A172 (cell line): ENCODE data around the gene ZBTB2. TPM values are rescaled to one million over a fixed set of nuclear protein-coding genes. Genes with fewer than 3 reads are reported as not detected.
"Not testable (repeated sequence)": the region's sequence is repeated elsewhere in the genome, so short reads cannot be mapped to it uniquely, and the experiment has no call there.

ENCODE experiments used
- DNase-seq: peaks from one replicate; pipeline ENCODE4 v3.0.0-alpha.2; 2015; ENCODE audit warnings: low spot score
- total RNA-seq: library from RNA; depleted of rRNA; stranded (reverse); fragments of >200 nt; shearing (Covaris generic); gene quantifications from 2 replicates; pipeline ENCODE4 v1.2.3, GENCODE V29; 2014; rRNA removed

ZBTB2 gene
- total RNA-seq, 1 experiment from 2014 or later = 10.4 TPM

DNA sequence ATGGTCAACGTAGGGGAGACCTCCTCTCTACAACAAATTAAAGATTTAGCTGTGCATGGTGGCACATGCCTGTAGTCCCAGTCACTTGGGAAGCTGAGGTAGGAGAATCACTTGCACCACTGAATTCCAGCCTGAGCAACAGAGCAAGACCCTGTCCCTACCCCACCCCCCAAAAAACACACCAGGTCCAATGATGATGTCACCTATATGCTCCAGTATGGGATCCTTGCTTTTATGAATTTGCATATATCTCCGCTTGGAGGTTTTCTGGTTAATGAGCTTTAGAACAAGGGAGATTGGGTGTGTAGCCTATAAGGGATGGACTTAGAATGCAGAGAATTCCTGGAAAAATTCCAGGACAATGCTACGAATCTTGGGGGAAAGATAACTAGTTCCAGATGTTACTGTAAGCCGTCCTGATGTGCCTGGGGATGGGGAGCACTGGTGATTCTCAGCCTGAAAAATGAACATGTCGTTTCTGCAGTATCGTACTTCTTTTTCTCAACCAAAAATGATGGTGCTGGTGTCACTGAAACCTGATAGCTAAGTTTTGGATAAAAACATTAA lies 61.1 kb downstream of the ZBTB2 start:
- peak; percentile 34 for DNase-seq

DNA sequence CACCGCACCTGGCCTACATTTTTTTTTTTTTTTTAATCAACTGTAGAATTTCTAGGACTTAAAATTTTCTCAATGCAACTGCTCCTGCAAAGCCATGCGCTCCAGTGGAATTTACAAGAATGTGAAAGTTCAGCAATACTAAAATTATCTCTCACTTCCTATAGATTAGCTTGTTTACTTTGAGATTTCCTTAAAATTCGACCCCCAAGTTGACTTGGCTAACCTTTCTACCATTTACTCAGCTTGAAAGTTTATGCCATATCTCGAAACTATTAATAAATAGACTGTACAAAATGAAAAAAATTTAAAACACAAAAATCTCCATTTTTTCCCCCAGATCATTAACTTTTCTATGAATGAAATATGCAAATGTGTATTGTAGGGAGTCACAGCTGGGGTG lies 64.3 kb downstream of the ZBTB2 start:
- no peak for DNase-seq

DNA sequence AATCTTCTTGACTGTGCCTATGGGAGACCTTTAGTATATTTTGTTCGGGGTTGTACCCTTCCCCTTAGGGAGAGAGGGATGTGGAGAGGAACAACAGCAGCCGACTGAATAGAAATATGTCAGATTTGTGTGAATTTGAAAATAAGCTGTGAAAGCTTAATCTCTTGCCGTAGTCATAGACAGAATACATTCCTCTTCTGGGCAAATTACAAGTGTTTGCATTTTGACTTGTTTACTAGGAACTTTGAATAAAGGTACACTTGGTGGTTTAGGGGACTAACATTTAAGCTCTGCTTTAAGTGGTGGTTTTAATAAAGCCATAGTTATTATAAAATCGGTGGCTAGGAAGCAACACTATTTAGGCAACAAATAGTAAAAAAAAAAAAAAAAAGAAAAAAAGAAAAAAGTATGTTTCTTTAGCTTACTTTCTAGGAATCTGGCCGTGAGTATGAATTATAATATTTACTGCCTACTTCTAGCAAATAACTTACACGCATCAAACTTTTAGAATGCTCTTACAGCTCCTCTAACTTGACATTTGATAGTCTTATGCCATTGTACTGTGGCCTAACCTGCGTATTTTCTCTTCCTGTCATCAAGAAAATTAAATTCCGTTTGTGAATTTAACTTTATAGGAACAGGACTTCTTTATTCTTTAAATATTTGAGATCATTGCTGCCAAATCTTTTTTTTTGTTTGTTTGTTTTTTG lies 65.1 kb downstream of the ZBTB2 start:
- DNase-seq = no peak

DNA sequence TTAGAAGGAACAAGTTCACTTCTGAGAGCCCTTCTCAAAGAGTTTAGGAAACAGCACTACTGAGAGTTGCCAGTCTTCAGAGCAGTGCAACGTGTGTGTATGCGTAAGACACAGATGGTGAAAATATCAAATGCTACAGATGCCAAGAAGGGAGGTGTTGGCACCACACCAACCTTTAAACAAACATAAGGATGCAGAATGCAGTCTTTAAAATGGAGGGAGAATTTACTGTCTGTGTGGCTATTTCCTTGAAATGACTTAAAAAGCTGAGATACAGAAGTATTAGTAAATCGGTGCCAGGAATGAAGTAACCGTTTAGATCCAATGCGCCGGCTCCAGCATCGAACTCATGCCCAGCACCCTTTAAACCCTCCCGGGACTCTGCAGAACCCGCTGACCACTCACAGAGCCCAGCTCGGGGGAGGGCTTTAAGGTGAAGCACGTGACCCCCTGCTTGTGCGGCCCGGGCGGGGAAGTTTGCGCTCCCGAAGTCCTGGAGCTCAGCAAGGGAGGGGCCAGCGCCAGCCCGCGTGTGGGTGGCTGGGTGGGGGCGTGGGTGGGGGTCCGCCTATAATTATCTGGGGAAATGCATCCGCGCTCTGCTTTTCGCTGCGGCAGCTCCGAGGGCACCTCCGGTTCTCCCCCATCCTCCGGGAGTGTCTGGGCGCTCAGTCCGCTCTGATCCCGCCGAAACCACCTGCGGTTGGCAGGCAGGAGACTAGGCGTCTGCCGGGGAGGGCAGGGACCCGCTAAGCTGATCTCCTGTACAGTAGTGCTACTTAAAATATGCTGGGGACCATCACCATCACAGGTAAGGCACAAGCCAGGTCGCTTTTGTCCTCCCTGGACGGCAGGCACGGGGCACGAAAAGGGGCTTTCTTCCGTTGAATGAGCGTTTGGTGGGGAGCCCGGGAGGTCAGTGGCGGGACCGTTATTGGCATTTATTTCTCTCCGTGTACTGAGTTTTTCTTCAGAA lies 66.0 kb downstream of the ZBTB2 start:
- DNase-seq = peak; percentile 66

DNA sequence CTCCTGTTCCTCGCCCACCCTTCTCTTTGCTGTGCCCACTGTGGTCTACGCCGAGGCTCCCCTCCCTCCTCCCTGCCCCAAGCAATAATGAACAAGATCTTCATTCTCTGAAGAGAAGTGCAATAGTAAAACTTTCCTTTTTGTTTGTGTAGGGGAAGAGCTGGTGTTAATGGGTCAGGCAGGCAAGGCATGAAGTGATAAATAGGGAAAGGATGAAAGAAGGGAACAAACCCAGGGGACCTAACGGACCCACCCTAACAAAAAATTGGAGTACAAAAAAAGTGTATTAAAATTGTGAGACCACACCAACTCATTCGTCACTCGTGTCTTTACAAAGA lies 66.9 kb downstream of the ZBTB2 start:
- DNase-seq = no peak

DNA sequence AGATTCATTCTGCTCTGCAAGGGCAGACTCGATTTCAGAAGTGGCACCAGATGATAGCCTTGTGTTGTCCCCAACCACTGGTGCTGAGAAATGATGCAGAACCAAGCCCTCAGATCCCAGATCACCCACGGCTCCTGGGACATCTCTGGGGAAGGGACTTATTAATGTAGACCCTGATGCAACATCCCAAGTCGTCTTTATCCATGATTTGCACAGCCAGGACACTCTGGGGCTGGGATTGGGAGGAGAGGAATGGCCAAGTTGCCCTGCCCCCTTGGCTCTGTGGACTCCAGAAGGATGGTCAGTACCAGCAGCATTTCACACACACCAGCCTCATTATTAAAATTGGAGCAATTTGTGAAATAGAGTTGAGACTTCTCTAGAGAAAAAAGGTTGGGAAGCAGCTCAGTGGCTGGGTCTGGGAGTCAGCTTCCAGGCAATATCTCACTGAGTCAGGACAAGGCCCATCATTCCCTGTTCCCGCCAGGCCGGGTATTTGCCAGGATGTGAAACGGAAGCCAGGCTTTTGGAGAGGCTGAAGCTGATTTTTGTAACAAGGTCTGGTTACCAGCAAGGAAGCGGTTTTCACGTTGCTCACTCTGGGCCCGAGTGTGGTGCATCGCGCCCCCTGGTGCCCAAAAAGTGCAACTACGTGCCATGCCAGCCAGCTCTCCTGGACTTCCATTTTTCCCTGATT lies 67.4 kb downstream of the ZBTB2 start:
- DNase-seq = peak; percentile 85

DNA sequence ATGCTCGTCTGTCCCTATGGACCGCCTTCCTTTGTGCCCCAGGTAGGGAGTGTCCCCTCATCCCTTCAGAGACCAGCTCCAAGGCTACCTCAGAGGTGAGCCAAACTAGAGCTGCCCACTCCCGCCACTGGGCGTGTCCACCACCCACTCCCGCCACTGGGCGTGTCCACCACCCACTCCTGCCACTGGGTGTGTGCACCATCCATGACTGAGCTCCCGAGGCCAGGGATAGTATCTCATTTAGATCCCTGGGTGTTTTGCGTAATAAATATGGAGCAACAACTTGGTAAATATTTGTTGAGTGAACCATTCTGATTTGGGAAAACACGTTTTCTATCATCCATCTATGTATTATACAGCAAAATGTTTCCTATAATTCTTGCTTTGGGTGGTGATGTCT lies 68.8 kb downstream of the ZBTB2 start:
- no peak for DNase-seq

DNA sequence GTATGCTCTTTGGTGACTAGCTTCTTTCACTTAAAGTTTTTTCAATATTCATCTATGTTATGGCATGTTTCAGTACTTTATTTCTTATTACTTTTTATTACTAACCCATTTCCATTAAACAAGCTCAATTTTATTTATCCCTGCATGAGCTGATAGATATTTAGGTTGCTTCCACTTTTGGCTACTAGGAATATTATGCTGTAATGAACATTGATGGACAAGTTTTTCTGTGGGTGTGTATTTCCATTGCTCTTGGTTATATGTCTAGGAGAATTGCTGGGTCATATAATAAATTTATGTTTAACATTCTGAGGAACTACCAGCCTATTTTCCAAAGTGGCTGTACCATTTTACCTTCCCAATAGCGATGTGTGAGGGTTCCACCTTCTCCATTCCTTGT lies 69.9 kb downstream of the ZBTB2 start:
- DNase-seq = no peak

DNA sequence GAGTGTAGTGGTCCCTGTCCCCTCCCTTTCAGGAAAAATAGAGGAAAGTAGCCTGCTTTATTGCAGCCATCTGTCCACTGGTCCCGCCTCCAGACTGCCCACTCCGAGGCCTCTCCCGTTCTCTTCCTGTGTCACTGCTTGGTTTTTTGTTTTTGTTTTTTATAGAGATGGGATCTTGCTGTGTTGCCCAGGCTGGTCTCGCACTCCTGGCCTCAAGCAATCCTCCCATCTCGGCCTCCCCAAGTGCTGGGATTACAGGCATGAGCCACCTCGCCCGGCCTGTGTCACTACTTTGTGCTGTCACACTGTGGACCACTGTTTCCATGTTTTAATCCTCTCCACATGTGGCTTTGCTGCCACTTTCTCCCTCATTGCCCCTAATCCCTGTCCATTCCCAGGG lies 71.2 kb downstream of the ZBTB2 start:
- no peak for DNase-seq

DNA sequence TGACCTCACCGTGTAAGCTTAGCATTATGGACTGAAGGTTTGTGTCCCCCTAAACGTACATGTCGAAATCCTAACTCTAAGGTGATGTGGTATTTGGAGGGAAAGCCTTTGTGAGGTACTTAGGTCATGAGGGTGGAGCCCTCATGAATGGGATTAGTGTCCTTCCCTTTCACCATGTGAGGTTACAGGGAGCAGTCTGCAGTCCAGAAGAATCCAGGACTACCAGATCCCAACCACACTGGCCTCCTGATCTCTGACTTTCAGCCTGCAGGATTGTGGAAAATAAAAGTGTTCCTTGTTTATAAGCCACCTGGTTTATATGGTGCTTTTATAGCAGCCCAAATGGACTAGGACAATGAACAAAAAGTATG lies 73.4 kb downstream of the ZBTB2 start:
- no peak for DNase-seq

DNA sequence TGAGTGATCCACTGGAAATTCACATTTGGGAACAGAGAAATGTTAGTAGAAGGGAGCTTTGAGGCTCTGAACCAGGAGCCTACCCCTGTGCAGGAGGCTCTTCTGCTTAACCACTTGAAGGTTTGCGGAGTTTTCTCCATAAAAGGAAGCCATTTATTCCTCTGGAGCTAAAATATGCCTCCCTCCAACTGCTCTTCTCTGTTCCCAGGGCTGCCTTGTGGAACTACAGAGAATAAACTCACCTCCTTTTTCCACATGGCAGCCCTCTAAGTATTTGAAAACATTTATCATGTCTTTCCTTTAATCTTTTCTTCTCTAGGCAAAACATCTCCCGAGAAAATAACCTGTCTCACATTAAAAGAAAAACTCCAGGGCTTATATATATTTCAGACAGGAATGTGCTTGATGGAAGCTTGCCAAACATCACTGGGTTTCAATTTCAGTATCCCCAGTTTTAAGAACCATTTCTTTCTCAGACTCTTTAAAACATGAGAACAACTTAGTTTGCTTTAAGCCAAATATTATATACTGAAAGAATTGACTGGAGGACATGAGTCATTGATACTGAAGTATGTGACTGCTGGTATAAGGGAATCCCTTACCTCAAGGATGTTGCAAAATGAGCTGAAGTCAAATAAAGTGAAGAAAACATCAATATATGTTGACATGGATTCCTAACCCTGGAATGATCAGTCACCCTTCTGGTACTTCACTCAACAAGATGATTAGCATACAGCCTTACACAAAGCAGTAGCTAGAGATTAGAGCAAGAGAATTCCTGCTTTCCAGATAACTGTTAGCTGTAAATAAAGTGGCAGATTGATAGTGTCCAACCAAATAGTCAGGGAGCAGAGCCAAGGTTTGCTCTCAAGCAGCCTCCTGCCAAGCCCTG lies 74.0 kb downstream of the ZBTB2 start:
- peak; percentile 24 for DNase-seq

DNA sequence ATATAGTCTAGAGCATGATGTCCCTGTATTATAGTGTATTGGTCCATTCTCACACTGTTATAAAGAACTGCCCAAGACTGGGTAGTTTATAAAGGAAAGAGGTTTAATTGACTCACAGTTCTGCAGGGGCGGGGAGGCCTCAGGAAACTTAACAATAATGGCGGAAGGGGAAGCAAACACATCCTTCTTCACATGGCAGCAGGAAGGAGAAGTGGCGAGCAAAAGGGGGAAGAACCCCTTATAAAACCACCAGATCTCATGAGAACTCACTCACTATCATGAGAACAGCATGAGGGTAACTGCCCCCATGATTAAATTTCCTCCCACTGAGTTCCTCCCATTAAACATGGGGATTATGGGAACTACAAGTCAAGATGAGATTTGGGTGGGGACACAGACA lies 75.7 kb downstream of the ZBTB2 start:
- DNase-seq = not testable (repeated sequence)

Other genes with a start within 250 kb of the ZBTB2 start
- gene AKAP12, start 151.6 kb downstream of the ZBTB2 start, total RNA-seq = 172 and 173 TPM in 2 replicates
- 31.3 and 43.6 TPM in 2 replicates for gene RMND1, start 60.6 kb upstream of the ZBTB2 start, total RNA-seq
- gene CCDC170, start 102.5 kb upstream of the ZBTB2 start, total RNA-seq = not detected in 2 replicates